Osteoblast (primary cell): ENCODE measurements around the gene MRPS24. TPM values are rescaled to one million over a fixed set of nuclear protein-coding genes. Genes with fewer than 3 reads are reported as not detected.
A peak's percentile ranks its signal among the peaks of the same experiment; 100 is the strongest.

Experiments
- DNase-seq: peaks from one replicate; pipeline ENCODE4 v3.0.0; 2011; ENCODE audit warnings: low spot score, mixed read lengths; ENCODE audit not compliant: insufficient read length; ENCODE audit errors: missing footprints
- H2AFZ ChIP-seq: 2 replicates; pipeline ENCODE4 v1.6.0; 2011; ENCODE audit warnings: mild to moderate bottlenecking, low read length
- H3K27ac ChIP-seq: 2 replicates; pipeline ENCODE4 v1.5.1; 2011; ENCODE audit warnings: mild to moderate bottlenecking, low read depth, low read length, moderate library complexity
- H3K27me3 ChIP-seq: 2 replicates; pipeline ENCODE4 v1.6.0; 2012; ENCODE audit warnings: mild to moderate bottlenecking, control low read depth, inconsistent platforms, low read length, moderate library complexity; ENCODE audit not compliant: insufficient read depth
- H3K36me3 ChIP-seq: 2 replicates; pipeline ENCODE4 v1.5.1; 2011; ENCODE audit warnings: mild to moderate bottlenecking, low read length, control low read depth, moderate library complexity; ENCODE audit not compliant: insufficient read depth
- H3K4me1 ChIP-seq: 2 replicates; pipeline ENCODE4 v1.5.1; 2011; ENCODE audit warnings: mild to moderate bottlenecking, low read length, control low read depth, moderate library complexity; ENCODE audit not compliant: insufficient read depth
- H3K4me2 ChIP-seq: 2 replicates; pipeline ENCODE4 v1.6.0; 2011; ENCODE audit warnings: mild to moderate bottlenecking, low read length; ENCODE audit not compliant: insufficient read depth
- H3K4me3 ChIP-seq: fragments of 200-600 bp; sonication (generic); 3 replicates; pipeline ENCODE4 v1.5.1; 2012; ENCODE audit warnings: mild to moderate bottlenecking, low read length, inconsistent platforms; ENCODE audit not compliant: insufficient read depth
- H3K79me2 ChIP-seq: 2 replicates; pipeline ENCODE4 v1.6.0; 2012; ENCODE audit warnings: mild to moderate bottlenecking, low read length, control low read depth, inconsistent platforms; ENCODE audit not compliant: insufficient read depth
- H3K9me3 ChIP-seq: 2 replicates; pipeline ENCODE4 v1.5.1; 2011; ENCODE audit warnings: low read depth, low read length, control low read depth
- H4K20me1 ChIP-seq: 2 replicates; pipeline ENCODE4 v1.6.0; 2012; ENCODE audit warnings: mild to moderate bottlenecking, low read length, control low read depth; ENCODE audit not compliant: insufficient read depth
- CTCF ChIP-seq: IDR thresholded peaks from 2 replicates; pipeline ENCODE4 v1.5.1; 2011; ENCODE audit warnings: mild to moderate bottlenecking, low read depth, low read length, moderate library complexity; ENCODE audit errors: extremely low read depth
- total RNA-seq: library from RNA; depleted of rRNA; stranded (reverse); fragments of >200 nt; gene quantifications from 2 replicates; pipeline ENCODE4 v1.2.3, GENCODE V29; 2012

MRPS24 gene
- total RNA-seq, 1 donor = 93.7 TPM

- Histone ChIP-seq H3K9me3 (no peaks in the 10 kb centered on the region), H3K36me3 (peaks cover 59% of the 10 kb centered on the region), H4K20me1 (peaks cover 14% of the 10 kb centered on the region), H3K4me1 (peaks cover 55% of the 10 kb centered on the region), H2AFZ (no peak overlapping the region), H3K4me3 (no peak overlapping the region), H3K27me3 (no peaks in the 10 kb centered on the region), H3K4me2 (no peak overlapping the region), H3K79me2 (peaks cover 43% of the 10 kb centered on the region), H3K27ac (no peak overlapping the region)
- no peak for DNase-seq
- TF ChIP-seq CTCF = no peak
Observed at GRCh38 chr7:43876241-43876640, 6.9 kb upstream of the MRPS24 start.

DNA sequence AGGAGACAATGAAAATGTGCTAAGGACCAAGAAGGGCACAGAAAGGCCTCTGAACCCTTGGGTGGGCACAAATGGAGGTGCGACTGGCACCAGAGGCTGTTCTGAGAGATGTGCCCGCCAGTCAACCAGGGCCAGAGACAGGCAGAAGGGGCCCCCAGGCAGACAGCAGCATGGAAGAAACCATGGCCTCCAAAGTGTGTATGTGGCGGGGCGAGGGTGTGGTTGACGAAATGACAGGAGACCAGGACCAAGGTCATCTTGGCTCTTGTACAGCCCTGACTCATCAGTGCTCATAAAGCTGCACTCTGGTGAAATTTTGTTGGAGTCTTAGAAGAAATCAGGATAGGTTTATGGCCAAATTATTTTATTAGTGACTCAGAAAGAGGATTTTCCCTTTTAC lies 4.0 kb upstream of the MRPS24 start:
- H3K36me3 ChIP-seq = peaks cover 40% of the 10 kb centered on the region
- H3K9me3 ChIP-seq = no peaks in the 10 kb centered on the region
- no peaks in the 10 kb centered on the region for H3K27me3 ChIP-seq
- no peak for TF ChIP-seq CTCF
- peak overlapping the region; percentile 53 for H3K4me2 ChIP-seq
- H2AFZ ChIP-seq = no peak overlapping the region
- H4K20me1 ChIP-seq = peaks cover 9% of the 10 kb centered on the region
- peak overlapping the region; percentile 93 for H3K27ac ChIP-seq
- H3K79me2 ChIP-seq = peaks cover 42% of the 10 kb centered on the region
- H3K4me1 ChIP-seq = peaks cover 41% of the 10 kb centered on the region
- H3K4me3 ChIP-seq = peak overlapping the region; percentile 12
- DNase-seq = peak; percentile 89

GRCh38 chr7:43872406-43873110 lies 3.2 kb upstream of the MRPS24 start:
- Histone ChIP-seq H3K4me1 (peaks cover 44% of the 10 kb centered on the region), H3K4me2 (peak overlapping the region; percentile 53), H3K4me3 (peak overlapping the region; percentile 15), H4K20me1 (peaks cover 3% of the 10 kb centered on the region), H3K36me3 (peaks cover 32% of the 10 kb centered on the region), H3K27ac (peak overlapping the region; percentile 93), H2AFZ (no peak overlapping the region), H3K27me3 (no peaks in the 10 kb centered on the region), H3K9me3 (no peaks in the 10 kb centered on the region), H3K79me2 (peaks cover 42% of the 10 kb centered on the region)
- peak; percentile 97 for DNase-seq
- TF ChIP-seq CTCF = no peak

DNA sequence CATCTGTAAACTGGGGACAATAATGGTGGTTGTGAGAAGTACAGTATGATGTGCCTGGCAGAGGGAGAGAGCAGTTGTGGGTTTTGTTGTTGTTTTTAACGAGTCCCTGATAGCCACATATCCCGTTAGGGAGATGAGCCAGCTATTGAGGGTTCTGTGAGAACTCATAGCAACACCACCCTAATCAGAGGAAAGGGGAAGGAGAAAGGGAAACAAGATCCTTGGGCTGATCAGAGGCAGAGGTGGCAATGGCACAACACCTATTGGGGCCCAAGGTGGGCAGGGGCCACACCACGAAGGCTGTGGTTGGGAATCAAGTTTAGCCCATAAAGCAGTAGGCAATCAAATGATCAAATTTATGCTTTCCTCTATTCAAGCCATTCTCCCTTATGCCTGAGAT lies 1.7 kb upstream of the MRPS24 start:
- Histone ChIP-seq H3K36me3 (peaks cover 29% of the 10 kb centered on the region), H3K4me2 (no peak overlapping the region), H4K20me1 (peaks cover 3% of the 10 kb centered on the region), H3K79me2 (peaks cover 27% of the 10 kb centered on the region), H3K27me3 (no peaks in the 10 kb centered on the region), H3K4me1 (peaks cover 44% of the 10 kb centered on the region), H3K27ac (peak overlapping the region; percentile 100), H2AFZ (no peak overlapping the region), H3K9me3 (no peaks in the 10 kb centered on the region), H3K4me3 (no peak overlapping the region)
- DNase-seq = no peak
- no peak for TF ChIP-seq CTCF
